Stimulated activated CD4-positive, alpha-beta T cell treated with anti-CD3 and anti-CD28 coated beads, Interleukin-2, amount 100 ng/mL, for 48 hours (primary cell): ENCODE data around the gene DUS4L.

Source experiments
- DNase-seq, 2 donors: peaks; one replicate each; pipeline ENCODE4 v3.0.0-alpha.2; 2020

Gene DUS4L

GRCh38 chr7:107622429-107622828, 58.7 kb downstream of the DUS4L start:
- no peak for DNase-seq

- DNase-seq, result no peak
Observed at GRCh38 chr7:107622894-107623293, 59.1 kb downstream of the DUS4L start.

DNA sequence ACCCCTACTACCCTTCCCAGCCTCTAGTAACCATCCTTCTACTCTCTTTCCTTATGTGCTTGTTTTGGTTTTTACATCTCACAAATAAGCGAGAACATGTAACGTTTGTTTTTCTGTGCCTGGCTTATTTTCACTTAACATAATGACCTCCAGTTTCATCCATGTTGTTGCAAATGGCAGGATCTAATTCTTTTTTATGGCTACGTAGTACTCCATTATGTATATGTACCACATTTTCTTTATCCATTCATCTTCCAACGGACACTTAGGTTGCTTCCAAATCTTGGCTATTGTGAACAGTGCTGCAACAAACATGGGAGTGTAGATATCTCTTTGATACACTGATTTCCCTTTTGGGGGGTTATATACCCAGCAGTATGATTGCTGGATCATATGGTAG, 63.2 kb downstream of the DUS4L start:
- DNase-seq, result no peak
